ENCODE results near the gene ZBTB20.

DNA sequence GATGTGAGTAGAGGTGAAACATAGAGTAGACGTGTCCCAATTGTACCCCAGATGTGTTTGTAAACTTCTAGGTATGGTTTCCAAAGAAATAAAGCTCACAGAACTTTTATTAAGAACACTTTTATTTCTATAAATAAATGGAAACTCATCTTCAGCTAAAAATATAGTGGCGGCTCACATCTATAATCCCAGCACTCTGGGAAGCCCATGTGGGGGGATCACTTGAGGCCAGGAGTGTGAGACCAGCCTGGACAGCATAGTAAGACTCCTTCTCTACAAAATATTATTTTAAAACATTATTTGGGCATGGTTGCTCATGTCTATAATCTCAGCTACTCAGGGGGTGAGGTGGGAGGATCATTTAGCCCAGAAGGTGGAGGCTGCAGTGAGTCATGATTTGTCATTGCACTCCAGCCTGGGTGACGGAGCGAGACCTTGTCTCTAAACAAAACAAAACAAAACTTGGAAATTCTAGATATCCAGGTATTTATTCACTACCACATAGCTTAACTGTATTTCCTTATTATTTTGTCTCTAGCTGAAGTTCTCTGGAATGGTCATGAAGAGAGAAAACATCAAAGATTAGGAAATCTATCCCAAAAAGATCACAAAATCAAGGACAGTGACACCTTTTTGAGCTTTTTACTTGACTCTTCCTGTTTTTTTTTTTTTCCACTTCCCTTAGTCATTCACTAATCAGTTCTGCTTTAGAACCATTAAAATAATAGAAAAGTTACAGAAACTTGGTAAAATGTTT lies 595.1 kb downstream of the ZBTB20 start:
- TF ChIP-seq, protein P1, sequence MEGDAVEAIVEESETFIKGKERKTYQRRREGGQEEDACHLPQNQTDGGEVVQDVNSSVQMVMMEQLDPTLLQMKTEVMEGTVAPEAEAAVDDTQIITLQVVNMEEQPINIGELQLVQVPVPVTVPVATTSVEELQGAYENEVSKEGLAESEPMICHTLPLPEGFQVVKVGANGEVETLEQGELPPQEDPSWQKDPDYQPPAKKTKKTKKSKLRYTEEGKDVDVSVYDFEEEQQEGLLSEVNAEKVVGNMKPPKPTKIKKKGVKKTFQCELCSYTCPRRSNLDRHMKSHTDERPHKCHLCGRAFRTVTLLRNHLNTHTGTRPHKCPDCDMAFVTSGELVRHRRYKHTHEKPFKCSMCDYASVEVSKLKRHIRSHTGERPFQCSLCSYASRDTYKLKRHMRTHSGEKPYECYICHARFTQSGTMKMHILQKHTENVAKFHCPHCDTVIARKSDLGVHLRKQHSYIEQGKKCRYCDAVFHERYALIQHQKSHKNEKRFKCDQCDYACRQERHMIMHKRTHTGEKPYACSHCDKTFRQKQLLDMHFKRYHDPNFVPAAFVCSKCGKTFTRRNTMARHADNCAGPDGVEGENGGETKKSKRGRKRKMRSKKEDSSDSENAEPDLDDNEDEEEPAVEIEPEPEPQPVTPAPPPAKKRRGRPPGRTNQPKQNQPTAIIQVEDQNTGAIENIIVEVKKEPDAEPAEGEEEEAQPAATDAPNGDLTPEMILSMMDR (IDR thresholded peaks at IDR 0.05; ENCODE audit: insufficient read depth, low read length, poor library complexity, severe bottlenecking), result no peak
- no peak for TF ChIP-seq EZH2phosphoT487 (conservative IDR thresholded peaks at IDR 0.05; ENCODE audit: low read length)

All from SU-DHL-6 (cell line).